Measurements from ENCODE around the gene SEC61B.
A peak's percentile ranks its signal among the peaks of the same experiment; 100 is the strongest.
"Not testable (repeated sequence)": the region's sequence is repeated elsewhere in the genome, so short reads cannot be mapped to it uniquely, and the experiment has no call there.

The SEC61B gene

DNA sequence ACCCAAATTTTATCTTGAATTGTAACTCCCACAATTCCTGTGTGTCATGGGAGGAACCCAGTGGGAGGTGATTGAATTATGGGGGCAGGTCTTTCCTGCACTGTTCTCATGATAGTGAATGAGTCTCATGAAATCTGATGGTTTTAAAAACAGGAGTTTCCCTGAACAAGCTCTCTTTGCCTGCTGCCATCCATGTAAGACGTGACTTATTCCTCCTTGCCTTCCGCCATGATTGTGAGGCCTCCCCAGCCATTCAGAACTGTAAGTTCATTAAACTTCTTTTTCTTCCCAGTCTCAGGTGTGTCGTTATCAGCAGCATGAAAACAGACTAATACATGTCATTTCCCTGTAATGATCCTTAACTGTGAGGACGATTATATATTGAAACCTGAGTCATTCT is 15.8 kb downstream of the SEC61B start:
- not testable (repeated sequence) for DNase-seq (ENCODE audit: low read depth)

- no peak for DNase-seq (ENCODE audit: low read depth)
Measured at GRCh38 chr9:99238331-99238730, 16.2 kb downstream of the SEC61B start.

DNA sequence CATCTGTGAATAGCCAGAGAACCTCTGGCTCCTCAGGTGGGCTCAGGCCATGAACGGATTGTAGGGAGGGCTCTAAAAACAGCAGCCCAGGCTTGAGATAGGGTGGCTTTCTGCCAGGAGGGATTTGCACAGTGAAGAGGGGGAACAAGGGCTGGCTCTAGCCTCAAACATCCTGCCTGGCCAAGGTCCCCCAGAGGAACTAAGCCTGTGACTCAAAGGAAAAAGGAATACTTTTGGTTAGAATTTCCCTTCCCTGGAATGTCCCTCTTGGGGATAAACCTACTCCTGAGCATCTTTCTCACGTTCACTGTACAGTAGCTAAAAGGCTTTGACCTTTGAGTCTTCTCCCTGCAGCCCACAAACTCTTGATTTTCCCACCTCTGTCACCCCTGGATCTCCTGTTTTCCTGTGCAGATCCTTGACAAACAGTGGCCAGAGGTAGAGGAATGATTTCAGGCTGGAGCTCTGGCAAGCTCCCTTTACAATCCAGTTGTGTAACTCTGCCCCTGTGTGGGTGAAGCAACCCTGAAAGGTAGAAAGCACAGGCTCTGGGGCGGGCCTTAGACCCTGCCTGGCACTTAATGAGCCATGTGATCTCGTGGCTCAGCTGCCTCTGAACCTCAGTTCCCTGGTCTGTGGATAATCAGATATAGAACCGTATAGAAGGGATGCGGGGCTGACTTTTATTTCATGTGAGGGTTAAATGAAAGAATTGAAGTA is 17.4 kb downstream of the SEC61B start:
- no peak for DNase-seq (ENCODE audit: low read depth)

- no peak for DNase-seq (ENCODE audit: low read depth)
Measured at GRCh38 chr9:99241106-99241505, 19.0 kb downstream of the SEC61B start.

DNA sequence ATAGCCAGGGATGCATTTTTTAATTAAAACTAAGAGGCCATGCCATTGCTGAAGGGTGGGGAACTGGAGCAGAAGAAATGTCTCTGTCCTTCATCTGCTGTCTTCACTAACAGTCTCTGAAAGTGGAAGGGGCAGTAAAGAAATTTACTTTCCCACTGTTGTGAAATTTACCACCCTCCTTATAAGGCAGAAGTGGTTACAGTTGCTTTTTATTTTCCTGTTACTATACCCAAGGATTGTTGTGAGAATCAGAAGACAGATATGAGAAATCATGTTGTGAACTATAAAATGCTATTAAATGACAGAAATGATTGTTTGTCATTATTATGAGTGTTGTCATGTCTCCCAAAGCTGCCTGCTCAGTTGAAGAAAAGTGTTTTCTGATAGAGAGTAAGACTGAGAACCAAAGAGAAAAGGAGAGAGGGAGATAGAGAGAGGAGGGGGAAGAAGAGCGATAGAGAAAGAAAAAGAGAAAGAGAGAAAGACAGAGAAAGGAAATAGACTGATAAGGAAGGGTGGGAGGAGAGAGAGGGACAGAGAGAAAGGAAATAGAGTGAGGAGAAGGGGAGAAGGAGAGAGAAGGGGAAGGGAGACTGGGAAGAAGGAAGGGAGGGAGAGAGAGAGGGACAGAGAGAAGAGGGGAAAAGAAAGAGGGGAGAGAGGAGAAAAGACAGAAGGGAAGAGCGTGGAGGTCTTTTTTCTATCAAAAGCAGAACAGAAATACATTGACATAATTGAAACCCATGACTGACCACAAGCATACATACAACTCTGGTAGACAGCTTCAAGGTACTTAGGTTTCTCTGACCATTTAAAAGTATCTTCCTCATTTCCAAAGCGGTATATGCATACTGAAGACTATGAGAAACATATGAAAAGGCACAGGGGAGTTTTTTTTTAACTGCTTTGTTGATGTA is 22.5 kb downstream of the SEC61B start:
- DNase-seq (ENCODE audit: low read depth): no peak

DNA sequence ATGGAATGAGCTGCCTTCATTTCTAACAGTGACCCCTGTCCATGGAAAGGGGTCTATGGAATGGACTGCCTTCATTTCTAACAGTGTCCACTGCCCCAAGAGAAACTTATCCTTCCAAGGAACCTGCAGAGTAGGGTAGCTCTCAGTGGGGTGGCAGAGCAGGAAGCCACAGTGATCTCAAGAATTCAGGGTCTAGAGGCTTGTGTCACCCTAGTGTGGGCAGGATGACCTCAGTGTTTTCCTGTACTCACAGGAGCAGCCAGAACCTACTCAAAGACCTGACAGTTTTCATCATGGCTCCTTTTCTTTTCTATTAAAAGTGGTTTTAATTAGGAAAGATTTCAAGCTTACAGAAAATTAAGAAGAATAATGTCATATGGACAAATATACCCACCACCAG is 27.5 kb downstream of the SEC61B start:
- no peak for DNase-seq (ENCODE audit: low read depth)

DNA sequence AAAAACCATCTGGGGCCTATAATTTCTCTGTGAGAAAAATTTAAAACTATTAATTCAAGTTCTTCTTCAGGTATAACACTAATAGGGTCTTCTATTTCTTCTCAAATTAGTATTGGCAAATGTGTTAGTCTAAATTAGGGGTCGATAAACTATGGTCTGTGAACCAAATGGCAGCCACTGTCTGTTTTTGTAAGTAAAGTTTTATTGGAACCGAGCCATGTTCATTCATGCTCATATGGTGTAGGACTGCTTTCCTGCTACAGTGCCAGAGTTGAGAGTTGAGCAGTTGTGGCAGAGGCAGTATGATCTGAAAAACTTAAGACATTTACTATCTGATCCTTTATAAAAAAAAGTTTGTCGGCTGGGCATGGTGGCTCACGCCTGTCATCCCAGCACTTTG is 29.1 kb downstream of the SEC61B start:
- DNase-seq (ENCODE audit: low read depth): no peak

DNA sequence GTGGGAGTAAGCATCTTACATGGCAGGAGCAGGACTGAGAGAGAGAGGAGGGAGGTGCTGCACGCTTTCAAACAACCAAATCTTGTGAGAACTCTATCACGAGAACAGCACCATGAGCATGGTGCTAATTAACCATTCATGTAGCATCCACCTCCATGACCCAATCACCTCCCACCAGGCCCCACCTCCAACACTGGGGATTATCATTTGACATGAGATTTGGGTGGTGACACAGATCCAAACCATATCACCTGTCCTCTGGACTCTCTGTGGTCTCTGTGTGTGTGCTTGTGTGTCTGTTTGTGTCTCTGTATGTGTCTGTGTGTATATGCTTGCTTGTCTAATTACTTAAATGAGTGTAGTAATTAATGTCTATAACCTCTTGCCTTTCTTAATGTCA is 31.1 kb downstream of the SEC61B start:
- DNase-seq (ENCODE audit: low read depth): no peak

DNA sequence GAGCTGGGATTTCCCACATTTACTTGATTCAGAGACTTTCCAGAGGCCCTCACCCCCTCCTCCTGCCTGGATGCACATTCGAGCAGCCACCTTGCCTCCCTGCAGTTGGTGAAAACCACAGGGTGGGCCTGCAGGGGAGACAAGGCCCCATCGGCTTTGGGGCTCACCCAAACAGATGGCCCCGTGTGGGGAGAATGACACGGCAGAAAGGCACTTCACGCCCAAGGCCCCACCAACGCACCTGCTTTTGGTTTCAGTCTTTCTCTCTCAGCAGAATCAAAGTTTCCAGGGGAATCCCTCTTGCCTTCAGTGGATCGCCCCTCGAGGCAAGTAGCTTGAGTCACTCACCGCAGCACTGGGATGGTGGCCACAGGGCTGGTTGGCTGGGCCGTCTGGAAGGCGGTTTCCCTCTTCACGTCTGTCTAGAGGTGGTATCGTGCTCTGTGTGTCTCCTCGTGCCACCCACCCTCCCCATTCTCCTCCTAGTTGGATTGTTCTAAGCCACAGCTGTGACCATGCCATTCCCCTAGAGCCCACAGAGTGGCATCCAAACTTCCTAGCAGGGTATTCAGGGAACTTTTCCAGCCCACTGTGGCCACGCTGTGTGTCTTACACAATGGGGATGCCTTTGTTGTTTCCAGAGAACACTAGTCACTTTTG is 31.8 kb downstream of the SEC61B start:
- no peak for DNase-seq (ENCODE audit: low read depth)

DNA sequence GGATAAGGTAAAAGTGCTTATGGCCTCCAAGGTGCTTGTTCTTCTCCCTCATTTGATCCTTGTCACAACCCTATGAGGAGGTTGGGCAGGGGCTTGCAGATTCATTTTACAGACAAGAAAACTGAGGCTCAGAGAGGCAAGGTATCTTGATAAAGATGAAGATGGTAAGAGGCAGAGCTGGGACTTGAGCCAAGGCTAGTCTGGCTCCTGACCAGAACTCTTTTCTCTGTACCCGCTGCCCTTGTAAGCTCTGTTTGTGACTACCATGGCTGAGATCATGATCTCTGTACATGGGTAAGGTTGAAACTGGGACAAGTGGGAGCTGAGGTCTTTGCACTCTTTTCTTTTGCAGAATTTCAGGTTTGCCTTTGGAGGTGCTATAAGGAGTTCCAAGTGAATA is 33.6 kb downstream of the SEC61B start:
- DNase-seq (ENCODE audit: low read depth): no peak

GRCh38 chr9:99257723-99258389 is 35.8 kb downstream of the SEC61B start:
- no peak for DNase-seq (ENCODE audit: low read depth)

GRCh38 chr9:99259231-99259918 is 37.3 kb downstream of the SEC61B start:
- DNase-seq (ENCODE audit: low read depth): no peak

GRCh38 chr9:99261923-99262322 is 39.8 kb downstream of the SEC61B start:
- no peak for DNase-seq (ENCODE audit: low read depth)

GRCh38 chr9:99262949-99263418 is 40.9 kb downstream of the SEC61B start:
- no peak for DNase-seq (ENCODE audit: low read depth)

DNA sequence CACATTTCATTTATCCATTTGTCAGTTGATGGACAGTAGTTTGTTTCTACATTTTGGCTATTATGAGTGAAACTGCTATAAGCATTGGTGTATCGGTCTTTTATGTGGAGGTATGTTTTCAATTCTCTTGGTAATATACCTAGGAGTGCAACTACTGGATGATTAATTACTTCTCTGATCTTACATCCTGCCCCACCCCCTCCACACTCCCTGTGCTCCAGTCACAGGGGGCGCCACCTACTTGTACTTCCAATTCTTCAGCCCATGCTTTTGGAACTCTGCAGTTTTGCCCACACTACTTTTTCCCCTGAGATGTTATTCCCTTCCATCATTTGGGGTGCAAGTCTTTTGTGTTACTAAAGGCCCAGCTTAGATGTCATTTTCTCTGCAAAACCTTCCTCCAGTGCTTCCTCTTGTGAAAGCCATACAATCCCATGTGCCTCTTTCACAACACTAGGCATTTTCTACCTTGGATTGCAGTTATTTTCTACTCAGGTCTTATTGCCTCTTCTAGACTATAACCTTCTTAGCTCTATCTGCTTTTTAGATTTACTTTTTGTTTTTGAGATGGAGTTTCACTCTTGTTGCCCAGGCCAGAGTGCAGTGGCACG is 42.1 kb downstream of the SEC61B start:
- no peak for DNase-seq (ENCODE audit: low read depth)

GRCh38 chr9:99265691-99266090 is 43.6 kb downstream of the SEC61B start:
- no peak for DNase-seq (ENCODE audit: low read depth)

DNA sequence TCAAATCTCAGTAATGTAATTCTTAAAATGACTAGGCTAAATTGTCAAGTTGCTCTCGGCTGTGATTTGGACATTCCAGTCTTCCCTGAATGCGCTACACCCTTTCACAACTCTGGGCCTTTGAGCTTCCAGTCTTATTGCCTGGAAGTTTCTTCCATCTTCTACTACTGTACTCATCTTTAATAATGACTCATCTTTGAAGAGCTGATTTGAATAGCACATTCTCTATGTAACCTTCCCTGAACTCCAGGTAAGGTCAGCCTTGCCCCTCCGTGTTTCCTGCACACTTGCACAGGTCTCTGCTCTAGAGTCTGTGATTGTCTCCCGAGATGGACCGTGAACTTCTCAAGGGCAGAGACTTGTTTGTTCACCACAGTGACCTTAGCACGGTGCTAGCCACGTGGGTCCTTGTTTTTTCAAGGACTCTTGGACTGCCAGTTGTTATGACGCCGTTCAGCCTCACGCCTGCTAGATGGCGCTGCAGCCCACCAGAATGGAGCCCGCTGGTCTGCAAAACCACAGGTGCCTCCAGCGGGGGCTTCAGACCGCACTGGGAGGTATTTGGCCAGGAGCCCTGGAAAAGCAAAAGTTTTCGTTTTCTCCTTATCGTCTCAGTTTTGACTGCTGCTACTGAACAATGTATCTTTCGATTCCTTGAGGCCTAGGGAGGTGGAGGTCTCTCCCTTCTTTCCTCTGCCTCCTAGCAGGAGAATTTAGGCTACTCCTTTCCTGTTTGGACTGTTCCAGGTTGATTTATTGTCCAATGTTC is 44.4 kb downstream of the SEC61B start:
- DNase-seq (ENCODE audit: low read depth): peak; percentile 31

DNA sequence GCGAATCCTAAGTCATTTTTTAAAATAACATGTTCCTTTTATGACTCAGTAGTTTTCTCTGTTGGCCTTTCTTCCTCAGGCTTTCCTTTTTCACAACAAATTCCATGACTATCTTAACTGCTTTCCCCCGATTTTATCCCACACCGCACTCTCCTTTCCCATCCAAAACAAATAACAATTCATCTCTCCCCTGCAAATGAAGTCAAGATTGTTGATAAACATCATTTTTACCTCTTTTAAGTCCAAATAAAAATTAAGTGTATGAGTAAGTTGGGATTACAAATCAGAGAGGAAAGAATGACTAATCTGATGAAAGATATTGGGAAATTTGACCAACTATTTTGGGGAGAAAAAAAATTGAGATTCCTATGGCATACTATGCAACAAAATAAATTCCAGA is 47.3 kb downstream of the SEC61B start:
- DNase-seq (ENCODE audit: low read depth): no peak

DNA sequence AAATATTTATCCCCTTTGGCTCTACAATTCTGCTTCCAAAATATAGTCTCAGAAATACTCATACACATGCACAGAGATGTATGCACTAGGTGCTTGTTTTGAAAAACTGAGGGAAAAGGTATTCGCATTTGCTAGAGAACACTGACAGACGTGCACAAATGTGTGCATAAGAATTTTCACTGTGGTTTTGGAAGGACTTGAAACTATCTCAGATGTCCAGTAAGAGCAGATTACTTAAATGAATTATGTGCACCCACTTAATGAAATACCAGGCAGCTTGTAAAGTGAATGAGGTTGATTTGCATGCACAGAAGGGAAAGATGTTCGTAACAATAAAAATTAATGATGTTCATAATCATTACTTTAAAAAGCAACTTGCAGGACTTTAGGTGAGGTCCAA is 48.4 kb downstream of the SEC61B start:
- no peak for DNase-seq (ENCODE audit: low read depth)

DNA sequence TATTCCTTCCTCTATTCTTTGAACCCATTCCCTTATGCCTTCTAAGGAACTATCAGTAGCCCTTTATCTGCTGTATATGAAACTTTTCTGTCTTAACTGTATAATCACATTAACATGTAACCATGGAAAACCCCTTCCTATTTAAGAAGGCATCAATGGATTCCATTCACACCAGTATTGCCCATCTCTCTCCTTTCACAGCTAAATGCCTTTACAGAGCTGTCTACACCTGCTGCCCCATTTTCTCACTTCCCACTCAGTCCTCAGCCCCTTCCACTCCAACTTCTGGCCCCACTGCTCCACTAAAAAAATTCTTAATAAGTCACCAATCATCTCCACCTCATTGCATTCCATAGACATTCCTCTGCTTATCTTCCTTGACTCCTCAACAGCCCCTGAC is 50.8 kb downstream of the SEC61B start:
- DNase-seq (ENCODE audit: low read depth): no peak
